Sigmoid colon (tissue), 4 donors: Measurements from ENCODE around the gene PGBD5.

Source experiments
- POLR2A ChIP-seq, 2 donors: fragments of 450-650 bp; IDR thresholded peaks; one replicate each; pipeline ENCODE4 v1.6.1; 2016; ENCODE audit warnings: antibody characterized with exemption in 2 of 2, mild to moderate bottlenecking in 2 of 2, moderate library complexity in 2 of 2
- POLR2AphosphoS5 ChIP-seq, 4 donors: sonication (generic); formaldehyde crosslinking; IDR thresholded peaks; one replicate each; pipeline ENCODE4 v1.6.1; 2017; ENCODE audit warnings: antibody characterized with exemption in 4 of 4
- TF ChIP-seq, protein P1 (sequence below), 4 experiments: fragments of 450-650 bp in 3 of 4; fragments of 200-600 bp in 1 of 4; IDR thresholded peaks; one replicate each; pipeline ENCODE4 v1.5.1; 2016 to 2019; ENCODE audit warnings: antibody characterized with exemption in 4 of 4, mild to moderate bottlenecking in 3 of 4, moderate library complexity in 2 of 4

DNA sequence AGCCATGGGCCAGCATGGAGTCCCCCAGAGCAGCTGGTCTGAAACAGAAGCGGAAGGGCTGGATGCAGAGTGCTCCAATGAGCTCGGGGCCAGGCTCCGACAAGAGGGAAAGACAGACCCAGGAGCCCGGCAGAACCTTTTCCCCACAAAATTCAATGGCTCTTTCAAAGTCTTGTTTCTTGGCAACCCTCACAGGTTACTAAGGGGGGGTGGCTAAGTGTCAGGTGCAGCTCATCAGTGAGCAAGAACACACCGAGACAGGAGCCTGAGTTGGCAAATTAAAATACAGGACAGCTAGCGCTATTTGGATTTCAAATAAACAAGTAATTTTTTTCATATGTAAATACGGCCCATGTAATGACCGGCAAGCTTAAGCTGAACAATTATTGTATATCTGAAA, 27.3 kb downstream of the PGBD5 start:
- TF ChIP-seq, protein P1, sequence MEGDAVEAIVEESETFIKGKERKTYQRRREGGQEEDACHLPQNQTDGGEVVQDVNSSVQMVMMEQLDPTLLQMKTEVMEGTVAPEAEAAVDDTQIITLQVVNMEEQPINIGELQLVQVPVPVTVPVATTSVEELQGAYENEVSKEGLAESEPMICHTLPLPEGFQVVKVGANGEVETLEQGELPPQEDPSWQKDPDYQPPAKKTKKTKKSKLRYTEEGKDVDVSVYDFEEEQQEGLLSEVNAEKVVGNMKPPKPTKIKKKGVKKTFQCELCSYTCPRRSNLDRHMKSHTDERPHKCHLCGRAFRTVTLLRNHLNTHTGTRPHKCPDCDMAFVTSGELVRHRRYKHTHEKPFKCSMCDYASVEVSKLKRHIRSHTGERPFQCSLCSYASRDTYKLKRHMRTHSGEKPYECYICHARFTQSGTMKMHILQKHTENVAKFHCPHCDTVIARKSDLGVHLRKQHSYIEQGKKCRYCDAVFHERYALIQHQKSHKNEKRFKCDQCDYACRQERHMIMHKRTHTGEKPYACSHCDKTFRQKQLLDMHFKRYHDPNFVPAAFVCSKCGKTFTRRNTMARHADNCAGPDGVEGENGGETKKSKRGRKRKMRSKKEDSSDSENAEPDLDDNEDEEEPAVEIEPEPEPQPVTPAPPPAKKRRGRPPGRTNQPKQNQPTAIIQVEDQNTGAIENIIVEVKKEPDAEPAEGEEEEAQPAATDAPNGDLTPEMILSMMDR (IDR thresholded peaks at IDR 0.05) = no peak
- TF ChIP-seq POLR2AphosphoS5 (IDR thresholded peaks at IDR 0.05) (no peak), POLR2A (IDR thresholded peaks at IDR 0.05) (no peak)
